Right hindlimb (tissue), 1 donor: ENCODE results near the gene AGBL5.
"Not testable (repeated sequence)": the region's sequence is repeated elsewhere in the genome, so short reads cannot be mapped to it uniquely, and the experiment has no call there.

ENCODE experiments used
- DNase-seq: peaks from one replicate; pipeline ENCODE4 v3.0.0-alpha.2; 2018

The AGBL5 gene

DNA sequence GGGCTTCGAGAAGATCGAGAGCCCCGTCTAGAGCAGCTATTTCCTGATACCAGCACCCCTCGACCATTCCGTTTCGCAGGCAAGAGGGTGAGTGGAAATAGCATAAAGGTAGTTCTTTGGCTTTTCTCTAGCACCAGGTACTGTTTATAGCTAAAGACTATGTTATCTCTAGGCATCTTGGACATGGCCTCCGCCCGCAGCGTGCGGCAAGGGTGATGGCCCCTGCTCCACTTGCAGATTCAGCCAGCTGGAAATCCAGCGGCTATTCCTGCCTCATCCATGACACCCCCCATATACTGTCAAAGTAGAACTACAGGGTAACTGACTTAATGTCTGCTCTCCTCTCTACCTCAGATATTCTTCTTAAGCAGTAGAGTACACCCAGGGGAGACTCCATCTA is 3.3 kb downstream of the AGBL5 start:
- no peak for DNase-seq

DNA sequence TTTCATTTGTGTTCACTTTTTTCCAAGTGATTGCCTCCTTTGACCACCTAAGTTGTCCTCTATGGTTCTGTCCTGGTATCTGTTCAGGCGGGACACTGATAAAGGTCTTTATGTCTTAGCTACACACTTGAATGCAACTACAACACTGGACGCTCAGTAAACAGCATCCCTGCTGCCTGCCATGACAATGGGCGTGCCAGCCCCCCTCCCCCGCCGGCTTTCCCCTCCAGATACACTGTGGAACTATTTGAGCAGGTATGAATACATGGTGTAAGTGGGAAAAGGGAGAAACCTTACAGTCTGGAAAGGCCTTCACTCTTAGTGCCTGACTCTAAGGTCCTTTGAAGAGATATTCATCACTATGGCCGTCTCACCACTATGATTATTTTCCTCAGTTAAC is 5.7 kb downstream of the AGBL5 start:
- DNase-seq: no peak

DNA sequence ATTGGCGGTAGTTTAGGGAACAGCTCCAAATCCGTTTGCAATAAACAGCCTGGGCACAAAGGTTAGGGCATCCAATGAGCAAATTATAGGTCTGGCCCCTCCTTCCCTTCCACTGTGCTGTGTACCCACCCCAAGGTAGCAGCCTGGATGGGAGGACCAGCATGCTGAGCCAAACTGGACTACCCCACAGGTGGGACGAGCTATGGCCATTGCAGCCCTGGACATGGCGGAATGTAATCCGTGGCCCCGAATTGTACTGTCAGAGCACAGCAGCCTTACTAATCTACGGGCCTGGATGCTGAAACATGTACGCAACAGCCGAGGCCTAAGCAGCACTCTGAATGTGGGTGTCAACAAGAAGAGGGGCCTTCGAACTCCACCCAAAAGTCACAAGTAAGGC is 6.7 kb downstream of the AGBL5 start:
- no peak for DNase-seq

DNA sequence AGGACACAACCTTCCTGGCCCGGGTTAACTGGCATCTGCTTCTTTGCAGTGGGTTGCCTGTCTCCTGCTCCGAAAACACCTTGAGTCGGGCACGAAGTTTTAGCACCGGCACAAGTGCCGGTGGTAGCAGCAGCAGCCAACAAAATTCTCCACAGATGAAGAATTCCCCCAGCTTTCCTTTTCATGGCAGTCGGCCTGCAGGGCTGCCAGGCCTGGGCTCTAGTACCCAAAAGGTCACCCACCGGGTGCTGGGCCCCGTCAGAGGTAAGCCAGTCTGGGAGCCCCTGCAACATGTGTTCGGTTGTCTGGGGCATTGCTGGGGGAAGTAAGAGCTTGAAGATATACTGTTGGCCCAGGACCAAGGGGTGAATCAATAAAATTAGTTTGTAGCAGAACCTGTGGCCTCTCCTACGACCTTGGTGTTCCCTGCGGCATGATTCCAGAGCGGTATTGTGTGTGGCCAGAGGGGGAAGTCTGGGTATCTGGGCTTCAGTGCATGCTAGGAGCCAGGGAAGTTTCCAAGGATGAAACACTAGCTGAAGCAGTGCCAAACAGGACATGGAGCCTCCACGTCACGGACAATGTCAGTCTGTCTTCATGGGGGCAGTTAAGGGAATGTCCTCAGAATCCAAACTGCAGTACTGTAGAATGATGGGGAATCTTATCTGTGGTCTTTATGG is 7.8 kb downstream of the AGBL5 start:
- no peak for DNase-seq

DNA sequence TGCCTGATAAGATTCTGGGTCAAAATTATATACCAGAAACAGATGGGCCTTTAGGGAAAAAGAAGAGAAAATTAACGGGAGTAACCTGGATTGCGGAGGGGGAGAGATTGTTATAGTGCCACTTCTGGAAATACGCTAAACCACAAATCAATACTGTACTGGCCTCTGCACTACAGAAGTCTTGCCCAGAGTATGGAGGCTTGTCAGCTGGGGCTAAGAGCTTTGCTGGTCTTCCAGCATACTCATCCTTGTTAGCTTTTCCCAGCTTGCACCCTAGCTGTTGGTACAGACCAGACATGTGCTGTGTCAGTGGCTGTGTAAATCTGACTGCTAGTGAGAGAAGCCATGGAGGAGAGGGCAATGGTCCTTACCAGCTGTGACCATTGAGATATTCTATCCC is 8.9 kb downstream of the AGBL5 start:
- no peak for DNase-seq

DNA sequence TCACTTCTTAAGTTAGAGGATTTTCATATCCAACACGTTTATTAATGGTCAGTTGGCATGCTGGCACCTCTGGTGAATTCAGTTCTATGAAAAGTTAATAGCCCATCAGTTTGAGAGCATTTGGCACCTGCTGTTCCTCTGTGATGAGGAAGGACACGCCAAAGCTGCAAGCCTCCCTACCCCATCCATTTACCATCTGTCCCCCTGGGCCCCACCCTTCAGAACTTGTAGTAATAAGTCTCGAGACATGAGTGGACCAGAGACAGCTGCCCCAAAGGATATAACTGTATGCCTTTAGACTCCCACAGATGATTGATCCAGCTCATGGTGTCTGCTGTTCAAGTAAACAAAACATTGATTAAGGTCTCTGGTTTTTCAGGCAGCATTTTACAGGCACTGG is 13.7 kb downstream of the AGBL5 start:
- DNase-seq: no peak

DNA sequence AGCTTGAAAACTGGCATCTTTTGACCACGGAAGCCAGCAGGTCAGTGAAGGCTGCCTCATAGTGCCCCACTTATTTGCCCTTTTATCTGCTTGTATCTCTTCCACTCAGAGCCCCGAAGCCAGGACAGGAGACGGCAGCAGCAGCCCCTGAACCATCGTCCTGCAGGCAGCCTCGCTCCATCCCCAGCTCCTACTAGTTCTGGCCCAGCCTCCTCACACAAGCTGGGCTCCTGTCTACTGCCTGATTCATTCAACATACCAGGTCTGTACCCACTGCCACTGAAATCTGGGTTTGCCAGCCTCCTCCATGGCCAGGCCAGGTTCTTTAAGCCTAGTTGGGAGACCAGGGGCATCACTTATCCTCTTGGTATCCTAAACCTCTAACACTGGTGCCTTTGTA is 15.9 kb downstream of the AGBL5 start:
- DNase-seq: no peak

DNA sequence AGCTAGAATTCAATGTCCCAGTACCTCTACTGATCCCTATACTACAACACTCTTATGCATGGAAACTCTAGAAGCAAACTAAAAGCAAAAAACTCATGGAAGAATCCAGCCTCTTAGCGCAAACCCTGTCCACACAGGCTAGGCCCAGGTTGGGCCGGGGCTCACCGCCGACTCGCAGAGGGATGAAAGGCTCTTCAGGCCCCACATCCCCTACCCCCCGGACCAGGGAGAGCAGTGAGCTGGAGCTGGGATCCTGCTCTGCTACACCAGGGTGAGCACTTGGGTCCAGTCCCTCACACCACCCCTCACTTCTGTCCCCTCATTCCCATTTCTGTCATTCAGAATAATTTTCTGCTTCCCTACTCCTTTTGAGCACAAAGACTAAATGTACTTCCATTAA is 18.0 kb downstream of the AGBL5 start:
- DNase-seq: no peak

DNA sequence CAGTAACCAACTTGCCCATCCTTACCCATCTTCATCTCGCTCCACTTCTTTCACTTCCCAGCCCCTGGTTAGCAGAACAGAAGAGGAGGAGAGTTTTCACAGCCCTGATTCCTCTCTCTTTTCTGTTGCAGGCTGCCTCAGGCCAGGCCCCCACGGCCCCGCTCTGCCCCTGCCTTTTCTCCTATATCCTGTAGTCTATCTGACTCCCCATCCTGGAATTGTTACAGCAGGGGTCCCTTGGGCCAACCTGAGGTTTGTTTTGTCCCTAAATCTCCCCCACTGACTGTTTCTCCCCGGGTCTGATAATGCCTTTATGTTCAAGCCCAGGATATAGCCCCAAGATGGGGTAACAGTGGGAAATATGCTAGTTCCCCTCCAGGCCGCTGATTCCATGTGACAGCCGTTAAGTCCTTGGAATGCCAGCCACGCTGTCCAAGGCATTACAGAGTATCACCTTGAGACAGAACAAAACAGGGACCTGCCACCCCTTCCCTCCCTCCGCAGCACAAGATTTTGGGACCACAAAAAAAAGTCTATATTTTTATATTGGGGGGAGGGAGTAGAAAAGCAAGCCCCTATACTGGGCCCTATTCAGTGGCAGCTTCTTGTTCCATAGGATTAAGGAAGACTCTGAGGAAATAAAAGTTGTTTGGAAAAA is 18.6 kb downstream of the AGBL5 start:
- DNase-seq: no peak

DNA sequence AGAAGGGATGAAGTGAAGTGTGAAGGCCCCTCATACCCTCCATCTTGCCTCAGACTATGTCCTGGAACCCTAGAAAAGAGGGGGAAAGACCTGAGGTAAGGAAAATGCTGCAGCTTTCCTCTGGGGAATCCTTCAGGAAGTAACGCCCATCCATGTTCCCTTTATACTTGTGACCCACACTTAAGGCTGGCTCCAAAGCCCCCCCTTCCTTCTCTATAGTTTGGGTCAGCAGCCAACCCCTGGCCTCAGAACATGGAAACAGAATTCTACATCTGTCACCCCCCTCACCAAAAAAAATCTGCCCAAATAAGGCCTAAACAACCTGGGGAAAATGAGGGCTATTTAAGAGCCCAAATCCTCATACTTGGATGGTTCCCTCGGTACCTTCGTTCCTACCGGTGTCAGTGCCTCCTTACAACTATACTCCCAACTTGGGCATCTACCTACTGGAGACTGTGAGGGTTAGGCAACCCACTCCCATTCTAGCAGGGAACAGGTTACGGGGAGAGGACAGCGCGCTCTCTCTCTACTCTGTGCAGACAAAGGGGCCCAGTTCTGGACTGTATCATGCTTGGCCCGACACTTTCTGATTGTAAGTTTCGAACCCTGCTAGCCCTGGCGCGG is 19.3 kb downstream of the AGBL5 start:
- no peak for DNase-seq

DNA sequence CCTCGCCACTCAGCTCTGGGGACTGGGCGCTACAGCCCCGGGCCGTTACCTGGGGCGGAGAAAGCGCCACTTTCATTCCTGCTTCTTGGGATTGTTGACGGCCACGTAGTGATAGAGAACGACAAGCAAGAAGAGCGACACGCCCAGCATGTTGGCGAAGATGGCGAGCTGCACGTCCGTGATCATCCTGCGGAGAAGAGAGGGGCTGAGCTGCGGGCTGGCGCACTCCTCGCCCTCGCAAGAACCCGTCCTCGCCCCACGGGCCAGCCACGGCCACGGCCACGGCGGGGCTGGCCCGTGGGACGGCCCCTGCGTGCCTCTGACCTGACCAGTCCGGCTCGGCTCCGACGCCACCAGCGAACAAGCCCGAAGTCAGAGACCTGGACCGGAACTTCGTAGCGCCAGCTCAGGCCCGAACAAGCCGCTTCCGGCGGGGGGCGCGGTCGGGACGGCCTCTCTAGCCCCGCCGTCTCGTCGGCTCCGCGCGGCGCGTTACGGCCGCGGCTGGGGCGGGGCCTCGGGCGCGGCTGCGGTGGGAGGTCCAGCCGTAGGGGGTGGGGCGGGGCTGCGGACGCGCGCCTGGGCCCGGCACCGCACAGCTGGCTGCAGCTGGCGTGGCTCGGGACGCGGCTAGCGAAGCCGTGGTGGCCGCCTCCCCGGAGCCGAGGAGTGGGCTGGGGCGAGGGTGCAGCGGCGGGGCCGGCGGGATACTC is 20.0 kb downstream of the AGBL5 start, which contains the start of gene OST4:
Gene OST4, minus strand, starts transcription at position 378 of the 713 bp plus-strand sequence.
- peak; percentile 96 for DNase-seq

DNA sequence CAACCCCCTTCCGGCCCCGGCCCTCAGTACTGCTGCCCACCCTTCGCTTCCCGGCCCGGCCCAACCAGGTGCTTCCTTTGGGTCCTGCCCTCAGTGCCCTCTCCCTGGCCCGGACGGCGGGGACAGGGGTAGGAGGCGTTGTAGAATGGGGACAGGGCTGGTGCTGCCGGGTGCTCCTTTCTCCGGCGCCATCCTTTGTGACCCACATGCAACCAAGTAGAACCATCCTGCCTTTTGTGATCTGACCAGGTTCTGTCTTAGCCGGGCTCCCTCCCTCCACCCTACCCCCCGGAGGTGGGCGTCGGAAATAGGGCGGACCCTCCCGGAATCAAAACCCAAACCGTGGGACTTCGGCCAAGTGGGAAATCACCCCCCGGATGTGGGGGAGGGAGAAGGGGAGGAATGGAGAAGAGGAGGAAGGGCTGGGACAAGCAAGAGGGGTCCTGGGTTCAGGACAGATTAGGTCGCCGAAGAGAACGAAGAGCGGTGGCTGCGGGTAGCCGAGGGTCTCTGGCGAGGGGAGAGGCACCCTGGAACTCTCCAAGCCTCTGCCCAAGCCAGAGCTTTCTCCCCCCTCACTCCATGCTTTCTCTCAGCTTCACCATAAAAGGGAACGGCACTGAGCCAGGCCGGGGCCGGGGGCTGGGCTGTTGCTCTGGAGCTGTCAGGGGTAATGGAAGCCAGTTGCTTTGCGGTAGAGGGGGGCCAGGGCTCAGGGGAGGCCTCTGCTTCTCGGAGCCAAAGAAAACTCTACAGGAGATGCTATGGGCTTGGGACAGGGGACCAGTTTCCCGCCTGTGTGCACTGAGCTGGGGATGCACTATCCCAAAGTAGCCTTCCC is 20.7 kb downstream of the AGBL5 start:
- DNase-seq: peak; percentile 92

DNA sequence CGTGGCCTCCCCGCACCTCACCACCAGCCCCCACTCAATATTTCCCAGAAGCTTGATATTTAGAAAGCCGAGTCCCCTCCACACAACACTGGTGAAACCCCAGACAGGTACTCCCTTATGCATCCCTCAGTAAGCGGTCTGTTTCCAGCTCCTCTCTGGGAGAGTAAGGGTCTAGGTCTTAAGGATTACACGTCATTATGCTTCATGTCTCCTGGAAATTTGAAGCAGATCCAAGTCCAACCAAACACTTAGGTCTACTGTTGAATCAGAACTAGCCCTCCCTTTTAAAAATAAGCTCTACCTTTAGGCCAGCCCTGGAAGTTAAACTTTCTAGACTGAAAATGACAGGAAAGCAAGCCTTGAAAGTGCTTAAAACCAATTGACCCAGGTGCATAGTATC is 21.5 kb downstream of the AGBL5 start:
- no peak for DNase-seq

DNA sequence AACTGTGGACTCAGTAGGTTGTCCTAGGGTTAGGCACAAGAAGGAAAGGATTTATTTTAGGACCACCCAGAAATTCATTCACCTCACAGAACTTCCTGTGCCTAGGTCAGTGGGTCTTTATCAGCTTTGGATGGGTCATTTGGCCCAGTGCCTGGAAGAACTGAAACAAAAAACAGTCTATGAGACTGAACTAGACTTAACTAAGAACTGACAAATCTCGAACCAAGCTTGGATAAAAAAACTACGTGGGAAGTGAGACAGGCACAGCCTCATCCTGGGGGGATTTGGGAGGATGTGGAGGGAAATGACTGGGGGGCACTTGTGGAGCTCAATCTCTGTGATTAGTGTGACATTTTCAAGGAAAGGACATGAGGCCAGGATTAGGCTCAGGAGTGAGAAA is 22.3 kb downstream of the AGBL5 start:
- no peak for DNase-seq

DNA sequence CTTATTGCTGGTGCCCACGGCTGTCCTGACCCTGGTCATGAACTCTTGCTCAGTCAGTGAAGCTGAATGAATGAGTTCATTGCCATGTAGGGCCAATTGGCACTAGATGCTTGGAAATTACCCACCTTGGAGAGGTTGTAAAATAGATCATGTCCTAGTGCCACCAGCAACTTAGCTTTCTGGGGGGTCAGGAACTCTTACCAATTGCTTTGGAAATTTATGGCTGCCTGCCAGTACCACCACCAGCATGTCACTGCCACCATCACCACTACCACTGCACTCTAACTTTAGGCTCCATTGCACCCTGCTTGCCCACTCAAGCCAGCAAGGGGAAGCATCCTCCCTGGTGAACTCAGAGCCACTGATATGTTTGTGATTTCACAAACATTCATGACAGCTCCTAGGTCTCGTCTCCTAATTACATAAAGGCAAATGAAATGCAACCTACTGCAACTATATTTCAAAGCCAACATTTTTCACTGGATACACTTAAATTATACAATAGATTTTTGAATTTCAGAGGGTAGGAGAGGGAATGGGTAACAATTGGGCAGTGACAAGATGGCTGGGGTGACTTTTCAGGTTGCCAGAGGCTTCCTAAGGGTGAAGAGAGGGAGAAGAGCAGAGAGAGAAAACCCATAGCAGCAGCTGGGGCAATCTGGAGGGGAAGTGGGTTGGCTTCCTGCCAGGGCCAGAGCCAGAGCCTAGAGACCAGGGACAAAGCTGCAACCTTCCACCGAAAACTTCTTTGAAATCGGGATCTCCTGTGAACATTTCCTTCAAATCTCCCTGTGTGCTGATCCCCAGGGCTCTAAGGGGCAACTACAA is 23.5 kb downstream of the AGBL5 start:
- DNase-seq: peak; percentile 65

DNA sequence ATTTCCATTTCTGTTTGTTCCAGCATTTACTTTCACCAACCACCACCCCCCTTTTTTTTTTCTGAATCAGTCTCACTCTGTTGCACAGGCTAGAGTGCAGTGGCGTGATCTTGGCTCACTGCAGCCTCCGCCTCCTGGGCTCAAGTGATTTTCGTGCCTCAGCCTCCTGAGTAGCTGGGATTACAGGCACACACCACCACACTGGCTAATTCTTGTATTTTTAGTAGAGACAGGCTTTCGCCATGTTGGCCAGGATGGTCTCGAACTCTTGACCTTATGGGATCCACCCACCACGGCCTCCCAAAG is 24.1 kb downstream of the AGBL5 start:
- not testable (repeated sequence) for DNase-seq

DNA sequence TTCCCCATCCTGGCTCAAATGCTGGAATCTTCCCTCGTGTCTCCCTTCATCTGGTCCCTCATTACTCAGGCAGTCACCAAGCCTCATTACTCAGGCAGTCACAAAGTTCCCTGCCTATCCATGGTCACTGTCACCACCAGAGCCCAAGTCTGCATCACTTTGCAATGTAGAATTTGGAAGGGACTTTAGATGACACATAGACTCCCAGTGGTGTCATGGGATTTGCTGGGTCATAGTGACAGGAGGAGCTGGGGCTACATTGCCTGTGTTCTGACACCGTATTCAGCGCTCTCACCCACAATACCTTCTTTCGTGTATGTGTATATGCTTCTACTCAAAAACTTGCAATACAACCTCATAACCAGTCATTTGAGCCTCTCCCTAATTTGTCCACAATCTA is 24.9 kb downstream of the AGBL5 start:
- no peak for DNase-seq

DNA sequence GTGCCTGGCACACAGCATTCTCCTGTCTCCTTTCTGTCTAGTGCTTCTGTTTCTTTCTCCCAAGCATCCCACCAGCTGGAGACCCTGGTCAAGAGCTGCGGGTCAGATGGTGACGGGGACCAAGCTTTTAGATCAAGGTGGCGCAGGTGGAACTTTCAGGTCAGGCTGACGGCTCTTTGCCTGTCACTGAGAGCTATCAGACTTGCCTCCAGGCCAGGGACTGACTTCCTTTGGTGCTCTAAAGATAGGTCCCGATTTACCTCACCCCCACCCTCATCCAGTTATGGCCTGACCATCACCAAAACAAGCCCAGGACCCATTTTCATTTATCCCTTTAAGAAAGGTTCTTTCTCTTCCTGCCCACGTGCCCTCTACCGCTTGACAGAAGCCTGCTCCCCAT is 25.8 kb downstream of the AGBL5 start:
- no peak for DNase-seq

DNA sequence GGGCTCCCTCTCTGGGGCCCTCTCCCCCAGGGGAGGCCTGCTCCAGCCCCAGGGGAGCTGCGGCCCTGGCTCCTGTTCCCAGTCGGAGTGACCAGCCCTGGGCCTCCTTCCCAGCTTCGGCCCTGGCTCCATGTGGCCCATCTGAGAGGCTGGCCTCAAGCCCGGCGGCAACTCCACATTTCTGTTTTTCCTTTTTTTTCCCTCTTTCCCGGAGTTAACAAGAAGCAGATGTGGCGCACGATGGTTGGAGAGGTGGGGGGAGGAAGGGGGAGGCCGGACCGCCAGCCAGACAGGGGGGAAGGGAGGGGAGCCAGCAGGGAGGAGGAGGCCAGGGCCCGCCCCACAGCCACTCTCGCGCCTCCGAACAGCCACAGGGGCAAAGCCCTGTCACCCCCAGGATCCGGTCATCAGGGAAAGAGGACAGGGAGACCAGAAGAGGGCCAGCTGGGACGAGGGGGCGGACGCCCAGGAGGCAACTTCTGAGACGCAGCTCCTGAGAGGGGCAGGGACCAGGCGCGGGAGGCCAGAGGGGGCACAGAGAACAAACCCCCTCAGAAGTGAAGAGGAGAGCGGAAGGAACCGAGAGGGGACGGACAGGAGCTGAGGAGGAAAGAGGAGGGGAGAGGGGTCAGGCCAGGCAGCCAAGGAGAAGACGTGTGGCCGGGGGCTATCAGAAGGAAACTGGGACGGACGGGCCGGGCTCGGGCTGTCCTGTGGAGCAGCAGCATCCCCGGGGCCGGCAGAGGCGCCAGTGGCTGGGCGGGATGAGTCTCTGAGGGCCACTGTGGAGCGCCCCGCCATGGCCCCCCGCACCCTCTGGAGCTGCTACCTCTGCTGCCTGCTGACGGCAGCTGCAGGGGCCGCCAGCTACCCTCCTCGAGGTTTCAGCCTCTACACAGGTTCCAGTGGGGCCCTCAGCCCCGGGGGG is 27.1 kb downstream of the AGBL5 start, which contains the start of gene EMILIN1:
Gene EMILIN1, plus strand, starts transcription at position 349 of the 928 bp plus-strand sequence. Its CDS starts 451 bp downstream, at position 800.
- DNase-seq: peak; percentile 96

DNA sequence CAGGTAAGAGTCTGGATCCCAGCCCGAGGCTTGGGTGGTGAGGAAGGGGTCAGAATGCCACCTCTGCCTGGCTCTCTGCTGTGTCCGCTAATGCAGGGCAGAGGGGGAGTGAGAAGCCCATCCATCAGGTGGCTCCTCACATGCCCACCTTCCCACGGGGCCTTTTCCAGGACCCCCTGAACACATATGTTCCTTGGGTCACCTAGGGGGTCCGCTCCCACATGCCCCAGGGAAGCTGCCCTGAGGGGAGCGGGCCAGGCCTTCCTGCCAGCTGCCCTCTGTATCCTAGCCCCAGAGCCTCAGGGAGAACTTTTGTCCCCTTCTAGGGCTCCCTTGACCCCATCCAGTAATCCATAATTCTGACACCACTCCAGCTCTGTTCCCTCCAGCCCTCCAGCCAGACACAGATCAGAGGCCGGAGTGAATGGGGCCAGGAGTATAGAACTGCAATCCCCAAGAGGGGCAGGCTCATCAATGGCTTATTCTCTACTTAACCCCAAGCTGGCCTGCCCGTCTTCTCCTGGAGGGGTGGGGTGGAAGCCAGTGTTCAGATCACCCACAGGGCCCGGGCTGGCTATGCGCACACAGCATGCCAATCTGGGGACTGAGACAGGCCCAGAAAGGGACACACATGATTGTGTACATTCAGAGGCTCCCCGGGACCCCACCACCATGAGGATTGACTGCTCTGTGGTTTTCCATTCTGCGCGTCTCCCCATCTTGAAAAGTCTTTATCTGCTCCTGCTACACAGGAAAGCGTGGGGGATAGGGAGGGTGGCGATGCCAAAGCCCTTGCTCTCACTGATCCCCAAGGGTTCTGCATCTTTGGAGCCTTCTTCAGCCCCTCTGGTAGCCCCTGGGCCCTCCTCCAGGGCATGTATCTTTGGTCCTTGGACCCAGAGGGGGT is 28.0 kb downstream of the AGBL5 start:
- no peak for DNase-seq
